Measurements from ENCODE around the gene DNAH17.

DNAH17 gene

DNA sequence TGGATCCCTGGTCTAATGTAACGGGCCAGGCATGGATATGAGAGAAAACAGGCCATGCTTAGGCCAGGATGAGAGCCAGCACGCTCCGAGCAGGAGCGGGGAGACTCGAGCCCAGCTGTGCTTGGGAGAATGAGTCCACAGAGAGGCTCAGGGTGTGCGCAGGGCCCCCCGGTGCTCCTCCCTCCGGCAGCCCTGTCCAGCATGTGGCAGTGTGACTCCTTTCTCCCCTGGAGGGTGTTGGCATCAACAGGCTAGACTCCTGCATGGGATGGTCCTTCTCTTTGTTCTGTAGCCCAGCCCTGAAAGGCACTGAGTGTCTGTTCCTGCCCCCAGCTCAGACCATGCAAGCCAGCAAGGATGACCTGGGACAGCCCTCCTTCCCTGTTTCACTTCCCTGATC is 175.3 kb downstream of the DNAH17 start:
- DNase-seq, result no peak

GRCh38 chr17:78401246-78401645 is 175.9 kb downstream of the DNAH17 start:
- peak; percentile 55 for DNase-seq

GRCh38 chr17:78400581-78401240 is 176.5 kb downstream of the DNAH17 start:
- no peak for DNase-seq

GRCh38 chr17:78399693-78400144 is 177.5 kb downstream of the DNAH17 start:
- no peak for DNase-seq

- DNase-seq, result no peak
Observed at GRCh38 chr17:78399028-78399692, 178.0 kb downstream of the DNAH17 start.

GRCh38 chr17:78398390-78398789 is 178.8 kb downstream of the DNAH17 start:
- DNase-seq, result no peak

DNA sequence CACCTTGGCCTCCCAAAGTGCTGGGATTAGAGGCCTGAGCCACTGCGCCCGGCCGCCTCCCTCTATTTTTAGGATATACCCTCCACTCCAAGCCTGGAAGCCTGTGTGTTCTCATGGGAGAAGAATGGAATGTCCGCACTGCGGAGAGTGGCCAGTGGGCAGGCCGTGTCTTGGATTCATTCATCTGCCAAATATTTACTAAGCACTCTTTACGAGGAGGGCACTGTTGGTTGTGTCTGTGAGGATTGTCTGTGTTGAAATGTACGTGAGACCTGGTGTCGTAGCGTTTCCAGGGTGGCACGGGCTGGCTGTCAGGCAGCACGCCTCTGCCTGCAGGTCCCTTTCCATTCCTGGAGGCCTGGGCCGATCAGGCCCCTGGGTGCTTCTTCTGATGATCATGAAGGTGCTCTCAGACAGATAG is 179.5 kb downstream of the DNAH17 start:
- DNase-seq, result no peak

- DNase-seq, result peak; percentile 39
Observed at GRCh38 chr17:78396441-78397337, 180.5 kb downstream of the DNAH17 start.

- DNase-seq, result no peak
Observed at GRCh38 chr17:78395155-78395554, 182.0 kb downstream of the DNAH17 start.

DNA sequence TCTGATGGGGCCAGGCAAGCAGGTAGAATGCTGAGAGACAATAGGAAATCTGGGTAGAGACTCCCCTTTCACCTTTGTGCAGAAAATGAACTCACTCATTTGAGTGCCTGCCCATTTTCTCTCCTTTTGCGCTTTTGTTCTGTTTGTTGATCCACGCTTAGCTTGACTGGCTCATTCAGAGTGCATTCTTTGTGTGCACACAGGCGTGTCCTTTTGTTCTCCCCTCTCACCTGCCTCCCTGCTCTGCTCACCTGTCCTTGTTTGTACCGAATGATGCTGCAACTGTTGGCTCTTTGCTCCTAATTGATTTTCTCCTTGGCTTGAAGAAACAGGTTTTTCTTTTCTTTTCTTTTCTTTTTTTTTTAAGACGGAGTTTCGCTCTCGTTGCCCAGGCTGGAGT is 183.0 kb downstream of the DNAH17 start:
- peak; percentile 85 for DNase-seq

DNA sequence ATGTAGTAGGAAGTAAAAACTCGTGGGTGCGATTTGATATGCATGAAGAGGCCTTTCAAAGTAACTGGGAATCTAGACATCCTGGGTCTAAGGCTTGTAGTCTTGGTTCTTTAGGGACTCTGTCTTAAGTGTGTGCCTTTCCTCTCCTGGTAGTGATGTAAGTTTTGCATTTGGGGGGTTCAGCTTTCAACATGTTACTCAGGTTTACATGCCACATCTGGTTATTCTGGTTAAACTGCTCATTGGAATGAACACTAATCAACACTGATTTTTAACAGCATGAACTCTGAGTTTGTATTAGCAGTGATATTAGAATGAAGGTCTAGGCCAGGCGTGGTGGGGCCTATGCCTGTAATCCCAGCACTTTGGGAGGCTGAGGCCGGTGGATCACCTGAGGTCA is 183.6 kb downstream of the DNAH17 start:
- DNase-seq, result no peak

DNA sequence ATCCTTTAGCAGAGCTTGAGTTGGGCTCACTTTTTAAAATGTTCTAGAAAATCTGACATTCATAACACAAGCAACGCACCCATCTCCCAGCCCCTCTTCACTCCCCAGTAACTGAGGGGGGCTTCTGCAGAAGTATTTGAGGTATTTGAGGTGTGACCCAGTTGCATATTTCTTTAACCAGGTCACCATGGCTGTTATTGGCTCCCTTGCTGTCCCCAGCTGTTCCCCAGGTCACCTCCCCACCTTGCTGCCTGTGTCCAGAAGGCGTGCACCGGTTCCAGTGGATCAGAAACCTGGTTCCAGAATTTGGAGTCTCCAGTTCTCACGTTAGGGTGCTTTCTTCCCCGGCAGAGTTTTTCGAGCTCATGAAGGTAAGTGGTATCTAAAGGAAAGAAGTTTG is 184.9 kb downstream of the DNAH17 start:
- DNase-seq, result no peak

GRCh38 chr17:78391843-78392242 is 185.4 kb downstream of the DNAH17 start:
- no peak for DNase-seq

DNA sequence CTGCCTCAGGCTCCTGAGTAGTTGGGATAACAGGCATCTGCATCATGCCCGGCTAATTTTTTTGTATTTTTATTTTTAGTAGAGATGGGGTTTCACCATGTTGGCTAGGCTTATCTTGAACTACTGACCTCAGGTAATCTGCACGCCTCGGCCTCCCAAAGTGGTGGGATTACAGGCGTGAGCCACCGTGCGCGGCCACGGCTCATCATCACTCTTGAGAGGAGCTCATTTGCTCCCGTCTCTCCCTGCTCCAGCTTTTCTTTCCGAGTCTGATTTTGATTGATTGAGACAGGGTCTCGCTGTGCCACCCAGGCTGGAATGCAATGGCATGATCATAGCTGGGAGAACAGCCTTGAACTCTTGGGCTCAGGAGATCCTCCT is 186.2 kb downstream of the DNAH17 start:
- DNase-seq, result no peak

- DNase-seq, result no peak
Observed at GRCh38 chr17:78390241-78391050, 186.8 kb downstream of the DNAH17 start.

GRCh38 chr17:78387977-78388941 is 188.9 kb downstream of the DNAH17 start:
- DNase-seq, result no peak

GRCh38 chr17:78384479-78385175 is 192.6 kb downstream of the DNAH17 start:
- DNase-seq, result no peak

GRCh38 chr17:78383725-78384471 is 193.3 kb downstream of the DNAH17 start:
- DNase-seq, result no peak

GRCh38 chr17:78381601-78382232 is 195.5 kb downstream of the DNAH17 start:
- DNase-seq, result no peak

DNA sequence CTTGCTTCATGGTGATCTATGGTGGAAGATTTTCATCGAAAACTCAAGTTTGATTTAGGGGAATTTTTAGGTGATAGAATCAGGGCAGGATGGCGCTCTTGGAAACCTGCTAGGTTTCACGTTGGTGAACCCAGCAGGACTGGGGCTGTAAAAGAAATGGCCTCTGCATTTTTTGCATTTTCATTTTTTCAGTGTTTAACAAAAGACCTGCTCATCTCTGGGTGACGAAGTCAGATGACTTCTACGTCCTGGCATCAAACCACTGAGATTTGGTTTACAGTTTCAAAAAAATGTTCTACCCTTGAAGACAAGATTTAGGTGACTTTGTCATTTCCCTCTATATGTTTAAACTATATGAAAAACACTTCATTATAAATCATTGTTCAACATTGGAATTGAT is 196.8 kb downstream of the DNAH17 start:
- DNase-seq, result no peak
